H1 (cell line): ENCODE data around the gene MEX3C. TPM values are rescaled to one million over a fixed set of nuclear protein-coding genes. Genes with fewer than 3 reads are reported as not detected.

Experiments
- CTCF ChIA-PET: fragments of 300-600 bp; sonication (Branson Sonifier 250); formaldehyde crosslinking; loops from one replicate; lab custom pipeline; 2021; ENCODE audit not compliant: partially characterized antibody; lab: Charles Lee
- POLR2A ChIA-PET: fragments of 300-600 bp; sonication (Branson Sonifier 250); formaldehyde crosslinking; loops from one replicate; lab custom pipeline; 2021; ENCODE audit warnings: inconsistent platforms; ENCODE audit not compliant: partially characterized antibody; lab: Charles Lee
- DNase-seq, 2 experiments: peaks; one replicate each; pipeline versions ENCODE4 v3.0.0 to v3.0.0-alpha.2; 2010 to 2022; ENCODE audit warnings: low spot score in 2 of 2, low read depth in 1 of 2, mixed read lengths in 1 of 2
- FAIRE-seq: peaks from 2 replicates; lab custom pipeline; 2011; peaks lifted over from hg19 to GRCh38; lab: Jason Lieb, UNC
- H2AFZ ChIP-seq: 2 replicates; pipeline ENCODE4 v1.8.1; 2012; ENCODE audit warnings: low read length, inconsistent platforms
- H2AK5ac ChIP-seq: 2 replicates; pipeline ENCODE4 v1.6.1; 2013; ENCODE audit warnings: low read depth, low read length
- H2BK120ac ChIP-seq: replicated peaks from 2 replicates; pipeline ENCODE3; 2013; ENCODE audit warnings: low read depth, low read length, inconsistent platforms
- H2BK12ac ChIP-seq: 2 replicates; pipeline ENCODE4 v1.6.1; 2013; ENCODE audit warnings: low read depth, low read length
- H2BK15ac ChIP-seq: 2 replicates; pipeline ENCODE4 v1.6.1; 2013; ENCODE audit warnings: low read length
- H2BK20ac ChIP-seq: 2 replicates; pipeline ENCODE4 v1.6.1; 2013; ENCODE audit warnings: low read length
- H2BK5ac ChIP-seq: 2 replicates; pipeline ENCODE4 v1.6.1; 2013; ENCODE audit warnings: low read depth, low read length
- H3K14ac ChIP-seq: 2 replicates; pipeline ENCODE4 v1.6.1; 2013; ENCODE audit warnings: inconsistent platforms; ENCODE audit not compliant: insufficient read length
- H3K18ac ChIP-seq: 2 replicates; pipeline ENCODE4 v1.6.1; 2013; ENCODE audit warnings: low read length; ENCODE audit errors: extremely low read depth
- H3K23ac ChIP-seq: 2 replicates; pipeline ENCODE4 v1.6.1; 2013; ENCODE audit warnings: inconsistent platforms; ENCODE audit not compliant: insufficient read length
- H3K23me2 ChIP-seq: 2 replicates; pipeline ENCODE4 v1.6.1; 2013; ENCODE audit warnings: low read depth, low read length
- H3K27ac ChIP-seq: 2 replicates; pipeline ENCODE4 v1.6.1; 2011; ENCODE audit warnings: low read depth, low read length, inconsistent platforms
- H3K27me3 ChIP-seq, 4 experiments: replicated peaks in 1 of 4; 1 replicate in 1 of 4; 2 replicates in 3 of 4; pipeline versions ENCODE4 v1.6.1 to v1.8.1; 2011 to 2013; ENCODE audit warnings: low read length in 3 of 4, mild to moderate bottlenecking in 3 of 4, inconsistent platforms in 2 of 4, mixed read lengths in 2 of 4, moderate library complexity in 1 of 4; ENCODE audit not compliant: control insufficient read depth in 3 of 4, insufficient read depth in 3 of 4; ENCODE audit errors: extremely low read depth in 1 of 4
- H3K36me3 ChIP-seq, 4 experiments: 2 replicates each; pipeline versions ENCODE4 v1.6.1 to v1.8.1; 2011 to 2013; ENCODE audit warnings: mild to moderate bottlenecking in 4 of 4, low read length in 3 of 4, moderate library complexity in 2 of 4, control low read depth in 1 of 4, inconsistent platforms in 1 of 4; ENCODE audit not compliant: insufficient read depth in 4 of 4, control insufficient read depth in 2 of 4
- H3K4ac ChIP-seq: replicated peaks from 2 replicates; pipeline ENCODE3; 2013; ENCODE audit warnings: low read length, low read depth, mixed read lengths, inconsistent platforms; ENCODE audit not compliant: insufficient read length
- H3K4me1 ChIP-seq, 4 experiments: replicated peaks in 1 of 4; 1 replicate in 1 of 4; 2 replicates in 3 of 4; pipeline versions ENCODE4 v1.6.1 to v1.8.1; 2011 to 2013; ENCODE audit warnings: low read length in 3 of 4, inconsistent platforms in 2 of 4, mixed read lengths in 1 of 4; ENCODE audit not compliant: insufficient read depth in 4 of 4, control insufficient read depth in 3 of 4
- H3K4me2 ChIP-seq, 2 experiments: 2 replicates each; pipeline versions ENCODE4 v1.6.1 to v1.8.1; 2011 to 2013; ENCODE audit warnings: low read depth in 2 of 2, low read length in 2 of 2, control low read depth in 1 of 2, inconsistent platforms in 1 of 2, mild to moderate bottlenecking in 1 of 2; ENCODE audit not compliant: insufficient read depth in 1 of 2
- H3K4me3 ChIP-seq, 4 experiments: fragments of 200-600, 300-600 bp in 1 of 4; sonication (generic), shearing (Covaris generic), sonication (Bioruptor Twin) in 1 of 4; 2 replicates each; pipeline versions ENCODE4 v1.5.1 to v1.8.1; 2011 to 2016; ENCODE audit warnings: low read length in 4 of 4, low read depth in 3 of 4, control low read depth in 2 of 4, inconsistent platforms in 2 of 4, mild to moderate bottlenecking in 2 of 4, mixed read lengths in 1 of 4, moderate library complexity in 1 of 4; ENCODE audit not compliant: insufficient read depth in 2 of 4; ENCODE audit errors: extremely low read depth in 1 of 4
- H3K56ac ChIP-seq: replicated peaks from 2 replicates; pipeline ENCODE3; 2013; ENCODE audit warnings: low read depth, mild to moderate bottlenecking, mixed read lengths, low read length, inconsistent platforms; ENCODE audit not compliant: insufficient read length
- H3K79me1 ChIP-seq: 2 replicates; pipeline ENCODE4 v1.6.1; 2013; ENCODE audit warnings: low read depth, low read length, control low read depth
- H3K79me2 ChIP-seq, 2 experiments: 2 replicates each; pipeline versions ENCODE4 v1.6.1 to v1.8.1; 2012 to 2013; ENCODE audit warnings: low read length in 2 of 2, mild to moderate bottlenecking in 2 of 2, inconsistent platforms in 1 of 2; ENCODE audit not compliant: insufficient read depth in 2 of 2, control insufficient read depth in 1 of 2
- H3K9ac ChIP-seq, 4 experiments: replicated peaks in 1 of 4; 1 replicate in 1 of 4; 2 replicates in 3 of 4; pipeline versions ENCODE4 v1.6.1 to v1.8.1; 2011 to 2013; ENCODE audit warnings: low read depth in 3 of 4, low read length in 3 of 4, control low read depth in 2 of 4, mild to moderate bottlenecking in 2 of 4, moderate library complexity in 2 of 4, inconsistent platforms in 1 of 4; ENCODE audit errors: extremely low read depth in 1 of 4
- H3K9me3 ChIP-seq, 2 experiments: 2 replicates each; pipeline versions ENCODE4 v1.6.1 to v1.8.1; 2012 to 2013; ENCODE audit warnings: mild to moderate bottlenecking in 2 of 2, moderate library complexity in 2 of 2, control low read depth in 1 of 2, inconsistent platforms in 1 of 2, low read depth in 1 of 2, low read length in 1 of 2, mixed read lengths in 1 of 2; ENCODE audit not compliant: insufficient read depth in 2 of 2
- H4K20me1 ChIP-seq, 2 experiments: replicated peaks in 1 of 2; 2 replicates each; pipeline versions ENCODE3 to v1.8.1; 2011 to 2013; ENCODE audit warnings: inconsistent platforms in 2 of 2, low read length in 2 of 2, mild to moderate bottlenecking in 1 of 2; ENCODE audit not compliant: insufficient read depth in 2 of 2, control insufficient read depth in 1 of 2
- H4K5ac ChIP-seq: 2 replicates; pipeline ENCODE4 v1.6.1; 2013; ENCODE audit warnings: low read length, low read depth, mixed read lengths, inconsistent platforms; ENCODE audit not compliant: insufficient read length
- H4K8ac ChIP-seq: 2 replicates; pipeline ENCODE4 v1.8.0; 2013; ENCODE audit warnings: mild to moderate bottlenecking, moderate library complexity, low read length, inconsistent platforms; ENCODE audit not compliant: insufficient read depth; ENCODE audit errors: extremely low read depth
- H4K91ac ChIP-seq: replicated peaks from 2 replicates; pipeline ENCODE3; 2013; ENCODE audit warnings: low read length, mixed read lengths, inconsistent platforms; ENCODE audit not compliant: insufficient read length
- HDAC2 ChIP-seq, 2 experiments: fragments of 300-600 bp in 1 of 2; sonication (generic) in 1 of 2; IDR thresholded peaks; 2 replicates each; pipeline ENCODE4 v1.6.1; 2011 to 2012; ENCODE audit warnings: low read depth in 2 of 2, low read length in 2 of 2, mild to moderate bottlenecking in 2 of 2, moderate library complexity in 2 of 2, borderline replicate concordance in 1 of 2, inconsistent platforms in 1 of 2
- SUZ12 ChIP-seq: fragments of 200-600 bp; sonication (generic); IDR thresholded peaks from 2 replicates; pipeline ENCODE4 v1.6.1; 2012; ENCODE audit warnings: mild to moderate bottlenecking, inconsistent platforms, low read length, moderate library complexity, mixed read lengths
- TBP ChIP-seq: IDR thresholded peaks from 2 replicates; pipeline ENCODE4 v1.6.1; 2011; ENCODE audit warnings: low read depth, low read length, improper control_type of control experiment
- WGBS, 2 experiments: shearing (Covaris generic) in 1 of 2; methylation state at CpG; one replicate each; pipeline versions ENCODE4 v1.1.6 to v1.1.7; 2013 to 2015; ENCODE audit warnings: low lambda C conversion rate in 2 of 2, mixed read lengths in 2 of 2, inconsistent platforms in 1 of 2, low coverage in 1 of 2, missing lambda C conversion rate in 1 of 2; ENCODE audit not compliant: insufficient replicate concordance in 2 of 2, insufficient coverage in 1 of 2, insufficient read length in 1 of 2; ENCODE audit errors: extremely low coverage in 1 of 2, missing lambda C conversion rate in 1 of 2; 5-methylcytosine and 5-hydroxymethylcytosine counted together
- polyA plus RNA-seq, 7 experiments: library from polyadenylated mRNA; depleted of rRNA in 3 of 7; stranded (reverse) in 5 of 7; unstranded in 2 of 7; fragments of >200 nt in 5 of 7; fragments of 200-250 nt in 2 of 7; gene quantifications; 1 replicate in 5 of 7; 2 replicates in 1 of 7; 4 replicates in 1 of 7; pipeline versions ENCODE4 v1.2.1 to v1.2.3, GENCODE V29; 2011 to 2013; ENCODE audit warnings: missing spikeins in 2 of 7, mixed read lengths in 2 of 7
- total RNA-seq: library from RNA; stranded (reverse); fragmentation: NEBNext Ultra II Directional; extraction: Animal tissue kit (Norgen Biotek cat#: 25700); gene quantifications from 2 replicates; pipeline ENCODE4 v1.2.1, GENCODE V29; 2021
- TF ChIP-seq, protein P1 (sequence below): IDR thresholded peaks from 2 replicates; pipeline ENCODE4 v1.6.1; 2012; ENCODE audit warnings: inconsistent platforms

MEX3C gene
- total and polyA plus RNA-seq, 2 of the 8 experiments (the other 6 are each of a cell fraction or from before 2014, with no cell fraction given): 48.2 to 103 TPM

DNA sequence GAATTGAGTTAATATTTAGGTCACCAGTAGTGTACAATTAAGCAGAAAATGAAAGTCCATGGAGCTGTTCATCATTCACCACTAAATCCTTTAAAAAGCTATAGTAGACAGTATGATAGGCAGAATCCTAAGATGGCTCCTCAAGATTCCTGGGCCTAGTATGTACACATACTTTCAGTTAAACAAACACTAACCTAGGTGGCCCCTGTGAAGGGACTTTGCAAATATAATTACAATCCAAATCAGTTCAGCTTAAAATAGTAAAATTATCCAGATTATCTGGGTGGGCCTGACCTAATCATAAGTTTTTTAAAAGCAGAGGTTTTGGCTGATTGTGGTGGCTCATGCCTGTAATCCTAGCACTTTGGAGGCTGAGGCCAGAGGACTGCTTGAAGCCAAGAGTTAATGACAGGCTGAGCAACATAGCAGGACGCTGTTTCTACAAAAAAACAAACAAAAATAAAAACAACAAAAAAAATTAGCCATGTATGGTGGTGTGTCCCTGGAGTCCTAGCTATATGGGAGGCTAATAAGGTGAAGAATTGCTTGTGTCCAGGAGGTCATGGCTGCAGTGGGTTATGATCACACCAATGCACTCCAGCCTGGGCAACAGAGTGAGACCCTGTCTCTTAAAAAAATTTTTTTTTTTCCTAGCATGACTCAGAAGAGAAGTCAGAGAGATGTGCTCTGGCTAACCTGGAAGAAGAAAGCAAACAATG, 13.9 kb downstream of the MEX3C start:
- Histone ChIP-seq H3K79me2 (peaks cover 39 to 100% of the 10 kb centered on the region in 2 experiments), H3K4me3 (no peak overlapping the region), H4K8ac (no peak overlapping the region), H3K9me3 (no peaks in the 10 kb centered on the region), H3K27me3 (no peaks in the 10 kb centered on the region), H3K79me1 (peaks cover 10% of the 10 kb centered on the region), H3K36me3 (peaks cover 5 to 23% (median 16%) of the 10 kb centered on the region in 4 experiments; a peak in 7 of 8 replicates), H3K56ac (no peak overlapping the region), H2BK20ac (no peak overlapping the region), H4K91ac (no peak overlapping the region), H2AK5ac (no peak overlapping the region), H4K5ac (no peak overlapping the region), H3K23ac (no peak overlapping the region), H3K4me1 (peaks cover 0 to 8% (median 4%) of the 10 kb centered on the region in 4 experiments; a peak in 4 of 7 replicates), H3K18ac (no peak overlapping the region), H3K4me2 (no peak overlapping the region), H3K4ac (no peak overlapping the region), H2BK5ac (no peak overlapping the region), H3K27ac (no peak overlapping the region), H3K14ac (no peak overlapping the region), H4K20me1 (peaks cover 19 to 25% of the 10 kb centered on the region in 2 experiments), H3K9ac (no peak overlapping the region), H3K23me2 (no peaks in the 10 kb centered on the region), H2BK15ac (no peak overlapping the region), H2BK120ac (no peak overlapping the region), H2AFZ (no peak overlapping the region), H2BK12ac (no peak overlapping the region)
- CTCF ChIA-PET: interaction anchor here (0.6 to 1.5 kb wide), 5 partner anchors 15 to 132 kb away, joined by 3 to 5 read pairs (median 3); no protein-coding TSS in a partner anchor
- TF ChIP-seq, protein P1, sequence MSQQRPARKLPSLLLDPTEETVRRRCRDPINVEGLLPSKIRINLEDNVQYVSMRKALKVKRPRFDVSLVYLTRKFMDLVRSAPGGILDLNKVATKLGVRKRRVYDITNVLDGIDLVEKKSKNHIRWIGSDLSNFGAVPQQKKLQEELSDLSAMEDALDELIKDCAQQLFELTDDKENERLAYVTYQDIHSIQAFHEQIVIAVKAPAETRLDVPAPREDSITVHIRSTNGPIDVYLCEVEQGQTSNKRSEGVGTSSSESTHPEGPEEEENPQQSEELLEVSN: no peak
- TF ChIP-seq SUZ12: no peak
- TF ChIP-seq HDAC2 (IDR thresholded peaks at IDR 0.05; ENCODE audit: borderline replicate concordance in 1 of 2, low read depth in 2 of 2, low read length in 2 of 2): no peak
- TF ChIP-seq TBP: no peak
- WGBS, 2 experiments: 90% methylated on average over 1 of the region's 1 CpG; no CpG with 5 or more reads in 1 of the 2 experiments
- FAIRE-seq: no peak
- POLR2A ChIA-PET: interaction anchor here (1.4 to 13.1 kb wide), 3 partner anchors 12 to 19 kb away, joined by 3 to 128 read pairs (median 11); partner anchors contain the start of gene MEX3C
- no peak for DNase-seq
